AG10803 (cell line): ENCODE results near the gene KIF1B.
"Not testable (repeated sequence)": the region's sequence is repeated elsewhere in the genome, so short reads cannot be mapped to it uniquely, and the experiment has no call there.

Experiments
- DNase-seq: peaks from one replicate; pipeline ENCODE4 v3.0.0; 2010; ENCODE audit warnings: low read depth
- H3K4me3 ChIP-seq: 2 replicates; pipeline ENCODE4 v1.5.1; 2011; ENCODE audit warnings: mild to moderate bottlenecking, low read length, control low read depth
- CTCF ChIP-seq: conservative IDR thresholded peaks from 2 replicates; pipeline ENCODE4 v1.5.1; 2011; ENCODE audit warnings: mild to moderate bottlenecking, low read length, control low read depth, inconsistent platforms

The KIF1B gene

GRCh38 chr1:10195570-10195969, 14.8 kb upstream of the KIF1B start:
- peak; percentile 23 for DNase-seq
- H3K4me3 ChIP-seq, result no peak overlapping the region
- TF ChIP-seq CTCF, result no peak

- no peak for TF ChIP-seq CTCF
- H3K4me3 ChIP-seq, result no peak overlapping the region
- DNase-seq, result peak; percentile 37
Measured at GRCh38 chr1:10196976-10197375, 13.4 kb upstream of the KIF1B start.

GRCh38 chr1:10200620-10201019, 9.8 kb upstream of the KIF1B start:
- no peak for DNase-seq
- no peak overlapping the region for H3K4me3 ChIP-seq
- TF ChIP-seq CTCF, result no peak

GRCh38 chr1:10204003-10204642, 6.2 kb upstream of the KIF1B start:
- H3K4me3 ChIP-seq, result no peak overlapping the region
- DNase-seq, result no peak
- no peak for TF ChIP-seq CTCF

GRCh38 chr1:10205206-10205605, 5.2 kb upstream of the KIF1B start:
- DNase-seq, H3K4me3 ChIP-seq: not testable (repeated sequence)

GRCh38 chr1:10207810-10208209, 2.6 kb upstream of the KIF1B start:
- TF ChIP-seq CTCF, result no peak
- DNase-seq, result no peak
- H3K4me3 ChIP-seq, result no peak overlapping the region

GRCh38 chr1:10208537-10208936, 1.8 kb upstream of the KIF1B start:
- no peak for DNase-seq
- TF ChIP-seq CTCF, result no peak
- no peak overlapping the region for H3K4me3 ChIP-seq

- no peak for DNase-seq
- peak overlapping the region; percentile 73 for H3K4me3 ChIP-seq
- TF ChIP-seq CTCF, result no peak
Measured at GRCh38 chr1:10209590-10209904, 823 bp upstream of the KIF1B start.
